Type B pancreatic cell (in vitro differentiated cells): ENCODE data around the gene TBR1. TPM values are rescaled to one million over a fixed set of nuclear protein-coding genes. Genes with fewer than 3 reads are reported as not detected.

Experiments
- DNase-seq: peaks from one replicate; pipeline ENCODE4 v3.0.0; 2021; ENCODE audit warnings: mixed read lengths; ENCODE audit not compliant: unreplicated experiment; ENCODE audit errors: extremely low spot score
- H3K27ac Mint-ChIP-seq: 2 replicates; pipeline ENCODE4 v1.8.0; 2021; ENCODE audit warnings: mild to moderate bottlenecking, mixed read lengths
- H3K27me3 Mint-ChIP-seq: 2 replicates; pipeline ENCODE4 v1.8.0; 2021; ENCODE audit warnings: mixed read lengths
- H3K36me3 Mint-ChIP-seq: 2 replicates; pipeline ENCODE4 v1.8.0; 2021; ENCODE audit warnings: mixed read lengths
- H3K4me1 Mint-ChIP-seq: one replicate; pipeline ENCODE4 v1.8.0; 2021; ENCODE audit warnings: mixed read lengths; ENCODE audit not compliant: unreplicated experiment
- H3K4me3 Mint-ChIP-seq: 2 replicates; pipeline ENCODE4 v1.8.0; 2021; ENCODE audit warnings: mild to moderate bottlenecking, mixed read lengths
- H3K9me3 Mint-ChIP-seq: 2 replicates; pipeline ENCODE4 v1.8.0; 2021; ENCODE audit warnings: mixed read lengths
- long read RNA-seq: library from polyadenylated mRNA; unstranded; transcript quantifications from one replicate; pipeline ENCODE4 v2.0.0, GENCODE V29; 2020
- total RNA-seq: library from RNA; stranded (reverse); gene quantifications from 2 replicates; pipeline ENCODE4 v1.2.1, GENCODE V29; 2021; ENCODE audit warnings: low replicate concordance
- TF ChIP-seq, protein P1 (sequence below): fragments of 200-600 bp; sonication (generic); conservative IDR thresholded peaks from 2 replicates; pipeline ENCODE4 v1.5.0; 2021; ENCODE audit warnings: antibody characterized with exemption, mild to moderate bottlenecking

TBR1 gene
- total RNA-seq: 1.1 TPM in 1 of 2 replicates, not detected in the other
- long read RNA-seq: 0 reads

DNA sequence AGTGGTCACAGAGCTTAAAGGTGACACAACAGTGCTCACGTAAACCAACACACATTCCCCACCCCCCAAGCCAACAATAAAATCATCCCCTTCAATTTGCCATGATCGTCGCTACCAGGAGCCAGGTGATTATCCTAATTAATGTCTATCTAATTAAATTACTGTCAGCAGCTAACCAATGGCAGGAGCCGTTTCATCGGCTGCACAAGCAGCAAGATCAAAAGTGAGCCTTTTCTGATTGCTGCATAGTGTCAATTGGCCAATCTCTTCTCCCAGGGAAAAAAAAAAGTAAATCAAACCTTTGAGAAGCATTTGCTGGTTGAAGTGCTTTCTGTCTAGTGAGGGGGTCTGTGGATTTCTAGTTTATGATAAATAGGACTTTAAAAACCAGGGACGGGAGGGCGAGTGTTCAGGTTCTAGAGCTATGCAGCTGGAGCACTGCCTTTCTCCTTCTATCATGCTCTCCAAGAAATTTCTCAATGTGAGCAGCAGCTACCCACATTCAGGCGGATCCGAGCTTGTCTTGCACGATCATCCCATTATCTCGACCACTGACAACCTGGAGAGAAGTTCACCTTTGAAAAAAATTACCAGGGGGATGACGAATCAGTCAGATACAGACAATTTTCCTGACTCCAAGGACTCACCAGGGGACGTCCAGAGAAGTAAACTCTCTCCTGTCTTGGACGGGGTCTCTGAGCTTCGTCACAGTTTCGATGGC is at the start of gene TBR1:
TSS of gene TBR1 (plus strand) at position 311 of the 721 bp plus-strand sequence. CDS start at position 425, 114 bp downstream.
- Mint-ChIP-seq H3K36me3 (peaks cover 8% of the 10 kb centered on the region), H3K4me1 (peaks cover 25% of the 10 kb centered on the region), H3K4me3 (peak within 1 kb of the TSS; percentile 82), H3K27me3 (peaks cover 88% of the 10 kb centered on the region), H3K9me3 (no peaks in the 10 kb centered on the region), H3K27ac (no peak within 1 kb of the TSS)
- TF ChIP-seq, protein P1, sequence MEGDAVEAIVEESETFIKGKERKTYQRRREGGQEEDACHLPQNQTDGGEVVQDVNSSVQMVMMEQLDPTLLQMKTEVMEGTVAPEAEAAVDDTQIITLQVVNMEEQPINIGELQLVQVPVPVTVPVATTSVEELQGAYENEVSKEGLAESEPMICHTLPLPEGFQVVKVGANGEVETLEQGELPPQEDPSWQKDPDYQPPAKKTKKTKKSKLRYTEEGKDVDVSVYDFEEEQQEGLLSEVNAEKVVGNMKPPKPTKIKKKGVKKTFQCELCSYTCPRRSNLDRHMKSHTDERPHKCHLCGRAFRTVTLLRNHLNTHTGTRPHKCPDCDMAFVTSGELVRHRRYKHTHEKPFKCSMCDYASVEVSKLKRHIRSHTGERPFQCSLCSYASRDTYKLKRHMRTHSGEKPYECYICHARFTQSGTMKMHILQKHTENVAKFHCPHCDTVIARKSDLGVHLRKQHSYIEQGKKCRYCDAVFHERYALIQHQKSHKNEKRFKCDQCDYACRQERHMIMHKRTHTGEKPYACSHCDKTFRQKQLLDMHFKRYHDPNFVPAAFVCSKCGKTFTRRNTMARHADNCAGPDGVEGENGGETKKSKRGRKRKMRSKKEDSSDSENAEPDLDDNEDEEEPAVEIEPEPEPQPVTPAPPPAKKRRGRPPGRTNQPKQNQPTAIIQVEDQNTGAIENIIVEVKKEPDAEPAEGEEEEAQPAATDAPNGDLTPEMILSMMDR: no peak
- no peak for DNase-seq

DNA sequence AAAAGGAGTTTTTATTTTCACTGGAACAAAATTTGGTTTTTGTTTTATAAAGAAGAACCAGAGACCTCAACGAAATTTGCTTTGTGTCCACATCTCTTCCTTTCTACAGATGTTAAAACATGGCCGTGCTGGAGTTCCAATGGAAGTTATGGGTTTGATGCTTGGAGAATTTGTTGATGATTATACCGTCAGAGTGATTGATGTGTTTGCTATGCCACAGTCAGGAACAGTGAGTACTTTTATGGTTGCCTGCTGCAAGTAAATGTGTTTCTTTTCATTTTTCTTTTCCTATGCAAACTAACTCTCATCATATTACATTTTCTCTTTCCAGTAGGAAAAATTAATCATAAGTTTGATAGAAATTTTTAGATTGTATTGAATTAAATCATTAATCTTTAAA is 48.4 kb upstream of the TBR1 start:
- H3K4me1 Mint-ChIP-seq: no peaks in the 10 kb centered on the region
- TF ChIP-seq, protein P1: no peak
- no peaks in the 10 kb centered on the region for H3K27me3 Mint-ChIP-seq
- peaks cover 21% of the 10 kb centered on the region for H3K36me3 Mint-ChIP-seq
- no peak overlapping the region for H3K4me3 Mint-ChIP-seq
- DNase-seq: no peak
- no peak overlapping the region for H3K27ac Mint-ChIP-seq
- H3K9me3 Mint-ChIP-seq: no peaks in the 10 kb centered on the region

DNA sequence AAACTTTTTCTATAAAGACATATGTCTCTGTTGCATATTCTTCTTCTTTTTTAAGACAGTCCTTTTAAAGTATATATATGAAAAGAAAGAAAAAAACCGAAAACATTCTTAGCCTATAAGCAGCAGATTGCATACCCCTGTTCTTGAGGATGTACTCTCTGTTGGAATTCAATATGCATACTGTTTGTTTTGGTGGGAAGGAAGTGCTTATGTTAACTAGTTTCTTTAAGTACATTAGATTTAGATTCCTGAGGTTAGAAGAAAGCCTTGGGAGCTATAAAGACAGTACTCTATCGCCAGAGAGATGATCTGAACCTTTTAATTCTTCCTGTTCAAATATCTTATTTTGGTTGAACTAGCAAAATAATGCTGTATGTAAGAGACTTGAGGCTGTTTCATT is 46.8 kb upstream of the TBR1 start:
- H3K9me3 Mint-ChIP-seq: no peaks in the 10 kb centered on the region
- TF ChIP-seq, protein P1: no peak
- H3K4me1 Mint-ChIP-seq: no peaks in the 10 kb centered on the region
- no peak overlapping the region for H3K27ac Mint-ChIP-seq
- H3K27me3 Mint-ChIP-seq: no peaks in the 10 kb centered on the region
- DNase-seq: no peak
- H3K4me3 Mint-ChIP-seq: no peak overlapping the region
- peaks cover 17% of the 10 kb centered on the region for H3K36me3 Mint-ChIP-seq

DNA sequence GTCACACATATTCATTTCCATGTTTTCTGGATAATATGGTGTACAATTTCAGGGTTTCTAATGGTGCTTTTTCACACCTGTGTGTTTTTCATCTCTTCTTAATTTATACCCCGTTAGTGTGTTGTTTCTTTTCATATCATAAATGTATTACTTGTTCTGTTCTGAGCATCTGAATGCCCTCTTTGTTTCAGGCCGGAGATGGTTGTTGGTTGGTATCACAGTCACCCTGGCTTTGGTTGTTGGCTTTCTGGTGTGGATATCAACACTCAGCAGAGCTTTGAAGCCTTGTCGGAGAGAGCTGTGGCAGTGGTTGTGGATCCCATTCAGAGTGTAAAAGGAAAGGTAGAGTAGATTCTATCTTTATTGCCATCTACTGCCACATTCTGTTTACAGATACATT is 45.1 kb upstream of the TBR1 start:
- no peak for DNase-seq
- H3K27me3 Mint-ChIP-seq: no peaks in the 10 kb centered on the region
- no peaks in the 10 kb centered on the region for H3K9me3 Mint-ChIP-seq
- H3K27ac Mint-ChIP-seq: no peak overlapping the region
- TF ChIP-seq, protein P1: no peak
- peaks cover 21% of the 10 kb centered on the region for H3K36me3 Mint-ChIP-seq
- H3K4me3 Mint-ChIP-seq: no peak overlapping the region
- no peaks in the 10 kb centered on the region for H3K4me1 Mint-ChIP-seq

DNA sequence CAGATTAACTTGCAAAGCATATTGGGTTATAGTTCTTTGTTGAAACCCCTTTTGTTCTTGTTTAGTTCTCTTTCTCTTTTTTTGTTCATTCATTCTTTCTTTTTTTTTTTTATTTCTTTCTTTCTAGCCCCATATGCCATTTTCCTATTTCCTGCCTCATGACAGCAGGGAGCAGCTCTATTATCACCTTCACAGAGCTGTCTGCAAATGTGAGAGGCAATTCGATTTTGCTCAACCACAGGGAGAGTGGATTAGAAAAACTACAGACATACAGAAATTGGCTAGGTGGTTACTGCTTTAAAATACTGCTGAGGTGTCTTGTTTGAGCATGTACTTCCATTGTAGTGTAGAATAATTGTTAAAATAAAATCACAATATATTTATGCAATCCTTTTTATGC is 44.2 kb upstream of the TBR1 start:
- Mint-ChIP-seq H3K36me3 (peaks cover 17% of the 10 kb centered on the region), H3K27me3 (no peaks in the 10 kb centered on the region), H3K4me3 (no peak overlapping the region), H3K9me3 (no peaks in the 10 kb centered on the region), H3K27ac (no peak overlapping the region), H3K4me1 (no peaks in the 10 kb centered on the region)
- TF ChIP-seq, protein P1: no peak
- no peak for DNase-seq
